Ishikawa (cell line): ENCODE data around the gene COPZ1.

ENCODE experiments used
- TAF1 ChIP-seq: IDR thresholded peaks from 2 replicates; pipeline ENCODE4 v1.6.1; 2012; ENCODE audit warnings: low read depth, mild to moderate bottlenecking
- TCF12 ChIP-seq: IDR thresholded peaks from 2 replicates; pipeline ENCODE4 v1.6.1; 2012; ENCODE audit warnings: low read depth

GRCh38 chr12:54398218-54398617, 73.3 kb downstream of the COPZ1 start:
- no peak for TF ChIP-seq TCF12
- TF ChIP-seq TAF1, result no peak
